Embryonic facial prominence (tissue), 1 donor: ENCODE results near the gene ABTB2.

Experiments used
- DNase-seq: peaks from one replicate; pipeline ENCODE4 v3.0.0-alpha.2; 2016; ENCODE audit errors: extremely low spot score

ABTB2 gene

DNA sequence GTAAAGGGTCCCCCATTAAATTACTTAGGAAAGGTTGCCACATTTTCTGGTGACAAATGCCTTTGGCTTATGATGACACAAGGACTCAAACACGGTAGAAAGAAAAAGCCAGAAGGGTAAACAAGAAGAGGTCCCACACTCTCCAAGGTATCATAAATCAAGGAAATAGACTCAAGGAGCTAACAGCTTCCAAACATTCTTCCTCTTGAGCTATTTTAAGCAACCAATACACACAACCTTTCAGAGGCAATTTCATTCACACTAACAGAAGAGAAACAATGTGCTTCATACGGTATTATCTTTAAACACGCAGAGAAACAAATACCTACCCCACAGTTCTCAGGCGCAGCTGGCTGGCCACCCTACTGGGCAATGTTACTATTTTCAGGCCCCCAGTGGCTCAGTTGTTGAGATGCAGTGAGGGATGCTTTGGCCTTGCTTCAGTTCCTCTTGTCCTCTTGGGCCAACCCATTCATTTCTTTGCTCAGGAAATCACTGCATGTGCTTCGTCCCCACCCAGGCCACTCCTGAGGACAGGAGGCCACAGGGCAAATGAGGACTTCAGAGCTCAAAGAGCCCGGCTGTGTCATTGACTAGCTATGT, 15.8 kb downstream of the ABTB2 start:
- DNase-seq = no peak

DNA sequence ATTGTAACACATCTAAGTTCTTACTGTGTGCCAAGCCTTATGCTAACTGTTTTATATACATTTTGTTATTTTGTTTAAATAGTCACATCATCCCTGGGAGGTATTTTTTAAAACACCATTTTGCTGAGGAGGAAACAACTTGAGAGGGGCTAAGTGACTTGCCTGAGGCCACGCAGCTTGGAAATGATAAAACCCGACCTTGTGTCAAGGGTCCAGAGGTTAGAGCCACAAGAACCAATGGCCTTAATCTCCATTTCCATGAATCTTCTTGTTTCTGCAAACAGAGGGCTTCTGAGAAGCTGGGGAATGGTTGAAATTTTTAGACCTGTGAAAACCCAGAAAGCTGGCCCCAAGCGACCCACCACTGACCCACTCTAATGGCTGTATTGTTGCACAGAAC, 16.7 kb downstream of the ABTB2 start:
- no peak for DNase-seq

DNA sequence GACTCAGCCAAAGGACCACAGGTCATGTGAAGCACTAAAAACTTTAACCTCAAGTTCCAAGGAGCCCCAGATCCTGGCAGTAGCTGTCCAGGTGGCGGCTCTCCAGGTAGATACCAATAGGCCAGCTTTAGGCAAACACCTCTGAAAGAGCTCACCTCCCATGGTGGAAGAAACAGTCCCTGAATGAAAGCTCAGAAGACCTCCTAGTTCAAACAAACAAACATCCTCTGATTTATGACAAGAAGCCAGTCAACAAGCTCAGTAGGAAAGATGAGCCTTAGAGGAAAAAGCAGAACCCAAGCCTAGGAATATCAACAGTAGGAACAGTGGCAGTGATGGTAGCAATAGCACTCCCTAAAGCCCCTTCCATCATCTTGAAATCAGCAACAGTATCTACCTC, 17.2 kb downstream of the ABTB2 start:
- DNase-seq = no peak

DNA sequence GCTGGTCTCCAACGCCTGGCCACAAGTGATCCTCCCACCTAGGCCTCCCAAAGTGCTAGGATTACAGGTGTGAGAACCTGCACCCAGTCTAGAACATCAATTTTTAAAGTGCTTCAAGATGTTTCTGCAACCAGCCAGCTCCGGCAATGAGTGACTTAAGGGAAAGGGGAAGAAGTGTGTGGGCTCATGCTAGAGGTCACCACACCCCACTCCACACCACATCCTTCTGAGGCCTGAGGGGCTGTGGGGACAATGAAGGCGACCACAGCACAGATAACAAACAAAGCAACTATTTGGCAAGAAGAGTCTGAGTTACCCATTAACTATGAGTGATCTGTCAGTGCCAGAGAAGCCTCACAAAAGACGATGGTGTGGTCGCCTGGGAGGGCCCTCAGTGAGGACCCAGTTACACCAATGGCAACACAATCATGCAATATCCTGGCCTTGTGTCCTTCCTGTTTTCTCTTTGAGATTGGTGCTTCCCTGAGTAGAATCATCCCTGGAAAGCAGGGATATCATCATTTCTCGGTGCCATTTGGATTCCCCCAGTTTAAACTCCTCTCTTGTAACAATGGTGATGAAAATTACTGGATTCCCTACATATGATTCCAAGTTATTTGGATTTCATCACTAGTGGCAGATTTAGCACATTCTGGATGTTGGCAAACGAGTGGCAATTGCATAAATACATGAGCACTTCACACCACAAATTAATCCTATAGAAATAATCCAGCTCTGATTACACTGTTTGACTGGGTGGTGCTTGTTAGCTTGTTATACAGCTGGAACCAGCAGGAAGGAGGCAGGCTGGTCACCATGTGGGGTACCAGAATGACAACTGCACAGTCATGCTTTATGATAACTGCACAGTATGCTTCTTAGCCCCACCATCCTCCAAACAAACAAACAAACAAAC, 18.4 kb downstream of the ABTB2 start:
- no peak for DNase-seq

- DNase-seq = no peak
Measured at GRCh38 chr11:34337016-34337415, 20.8 kb downstream of the ABTB2 start.

GRCh38 chr11:34335801-34336200, 22.0 kb downstream of the ABTB2 start:
- DNase-seq = no peak

GRCh38 chr11:34335331-34335730, 22.5 kb downstream of the ABTB2 start:
- no peak for DNase-seq

DNA sequence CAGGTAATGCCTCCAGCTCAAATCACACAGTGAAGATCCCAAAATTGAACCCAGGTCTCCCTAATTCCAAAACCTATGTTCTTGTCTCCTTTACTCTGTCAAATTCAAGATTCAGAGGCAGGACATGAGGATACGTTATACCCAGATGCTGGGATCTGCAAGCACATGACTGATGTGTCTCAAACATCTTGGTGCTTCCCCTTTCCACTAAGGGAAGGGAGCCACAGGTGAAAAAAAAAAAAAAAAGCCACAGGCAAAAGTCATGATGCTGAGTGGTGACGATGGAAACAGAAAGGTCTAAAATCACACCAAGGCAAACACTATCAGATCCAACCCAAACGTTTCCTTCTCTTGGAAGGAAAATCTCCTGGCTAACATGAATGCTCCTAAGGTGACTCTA, 24.0 kb downstream of the ABTB2 start:
- no peak for DNase-seq

DNA sequence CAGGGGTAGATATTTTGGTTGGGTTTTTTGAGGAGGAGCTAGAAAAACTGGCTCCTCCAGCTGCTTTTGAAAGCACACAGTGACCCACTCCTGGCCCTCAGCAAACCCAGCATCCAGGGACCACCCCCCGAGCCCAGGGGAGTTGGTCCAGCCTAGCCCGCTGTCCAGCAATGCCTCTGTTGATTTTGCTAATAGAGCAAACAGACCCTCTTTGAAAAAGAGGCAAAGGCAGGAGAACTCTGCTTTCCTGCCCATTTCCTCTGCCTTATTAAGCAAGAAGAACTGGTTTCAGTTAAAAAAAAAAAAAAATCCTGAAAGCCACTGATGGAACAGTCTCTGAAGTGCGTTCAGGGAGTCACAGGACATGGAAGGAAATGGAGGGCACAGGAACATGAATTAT, 25.3 kb downstream of the ABTB2 start:
- no peak for DNase-seq

DNA sequence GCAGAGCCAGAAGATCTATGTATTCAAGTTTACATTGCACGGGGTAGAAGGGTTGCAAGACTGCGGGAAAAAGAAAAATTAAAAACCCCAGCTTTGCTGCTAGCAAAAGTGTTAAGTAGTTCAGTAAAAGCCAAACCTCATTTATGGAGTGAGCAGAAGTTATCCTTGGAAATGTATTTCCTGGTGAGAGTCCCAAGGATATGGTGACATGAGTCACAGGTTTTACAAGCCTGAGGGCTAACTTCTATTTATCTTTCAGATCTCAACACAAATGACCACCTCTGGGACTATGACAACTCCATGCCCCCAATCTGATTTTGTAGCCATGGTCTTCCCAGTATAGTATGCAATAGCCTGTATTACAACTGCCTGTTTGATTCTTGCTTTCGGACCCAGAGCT, 26.1 kb downstream of the ABTB2 start:
- no peak for DNase-seq

GRCh38 chr11:34331329-34331728, 26.5 kb downstream of the ABTB2 start:
- DNase-seq = no peak

DNA sequence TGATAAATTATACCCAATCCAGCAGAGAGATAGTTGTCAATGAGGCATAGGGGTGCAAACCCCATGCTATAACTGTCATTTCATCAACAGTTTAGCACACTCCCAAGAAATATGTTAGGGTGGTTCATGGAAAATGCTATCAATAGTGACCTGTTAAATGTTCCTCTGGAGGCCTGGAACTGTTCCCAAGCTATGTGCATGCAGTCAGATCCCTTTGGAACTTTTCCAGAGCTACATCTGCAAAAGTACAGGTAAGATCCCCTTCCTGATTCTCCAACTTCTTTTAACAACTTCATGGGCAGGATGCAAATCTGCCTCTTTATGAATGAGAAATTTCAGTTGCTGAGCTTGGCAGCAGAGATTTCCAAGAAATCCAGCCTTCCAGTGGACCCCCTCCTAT, 27.2 kb downstream of the ABTB2 start:
- DNase-seq = no peak

DNA sequence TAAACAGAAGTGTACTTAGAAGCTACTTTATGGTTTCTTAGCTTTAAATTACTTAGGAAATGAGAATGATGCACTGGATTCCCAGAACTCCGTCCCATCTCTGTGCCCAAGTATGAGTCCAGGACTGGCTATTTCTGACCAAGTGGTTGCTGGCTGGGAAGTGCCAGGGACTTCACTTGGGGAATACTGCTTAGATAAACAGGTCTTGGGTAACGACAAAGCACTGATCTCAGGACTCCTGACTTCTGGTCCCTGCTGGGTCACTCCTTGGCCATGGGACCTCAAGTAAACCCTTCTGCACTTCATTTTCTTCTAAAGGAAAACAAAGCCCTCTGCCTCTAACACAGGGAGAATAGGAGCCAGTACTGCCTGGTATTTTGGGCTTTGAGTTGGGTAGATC, 27.9 kb downstream of the ABTB2 start:
- no peak for DNase-seq

GRCh38 chr11:34328632-34328910, 29.2 kb downstream of the ABTB2 start:
- DNase-seq = no peak

DNA sequence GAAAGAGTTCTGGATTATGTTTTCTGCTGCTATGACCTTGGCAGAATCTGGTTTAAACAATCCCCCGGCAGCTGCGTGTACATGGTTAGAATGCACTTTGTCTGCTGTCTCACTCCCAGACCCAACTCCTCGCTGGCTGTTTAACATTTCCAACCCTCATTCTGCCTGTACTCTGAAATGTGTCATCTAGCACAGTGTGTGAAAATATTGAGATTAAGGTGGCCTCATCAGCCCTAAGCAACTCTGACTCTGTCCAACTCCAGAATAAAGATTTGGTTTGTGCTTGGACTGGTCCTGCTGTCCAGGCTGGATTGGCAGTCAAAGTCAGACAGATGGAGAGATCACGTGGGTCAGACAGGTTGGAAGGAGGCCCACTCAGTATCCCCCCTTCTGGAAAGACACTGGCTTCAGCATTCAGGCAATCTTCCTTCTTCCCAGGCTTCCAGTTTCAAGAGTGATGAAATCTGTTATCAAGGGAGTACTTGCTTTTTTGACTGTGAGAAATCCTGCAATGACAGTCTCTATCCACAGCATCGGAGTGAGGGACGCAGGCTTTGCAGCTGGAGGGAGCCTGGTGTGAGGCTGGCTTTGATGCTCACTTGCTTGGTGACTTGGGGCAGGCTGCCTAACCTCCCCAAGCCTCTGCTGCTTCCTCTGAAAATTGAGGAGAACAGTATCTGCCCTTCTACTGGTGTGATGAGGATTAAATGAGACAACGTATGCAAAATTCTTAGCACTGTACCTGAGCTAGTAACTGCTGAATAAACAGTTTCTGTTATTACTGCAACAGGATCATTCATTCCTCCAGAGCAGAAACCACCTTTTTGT, 29.8 kb downstream of the ABTB2 start:
- DNase-seq = no peak

DNA sequence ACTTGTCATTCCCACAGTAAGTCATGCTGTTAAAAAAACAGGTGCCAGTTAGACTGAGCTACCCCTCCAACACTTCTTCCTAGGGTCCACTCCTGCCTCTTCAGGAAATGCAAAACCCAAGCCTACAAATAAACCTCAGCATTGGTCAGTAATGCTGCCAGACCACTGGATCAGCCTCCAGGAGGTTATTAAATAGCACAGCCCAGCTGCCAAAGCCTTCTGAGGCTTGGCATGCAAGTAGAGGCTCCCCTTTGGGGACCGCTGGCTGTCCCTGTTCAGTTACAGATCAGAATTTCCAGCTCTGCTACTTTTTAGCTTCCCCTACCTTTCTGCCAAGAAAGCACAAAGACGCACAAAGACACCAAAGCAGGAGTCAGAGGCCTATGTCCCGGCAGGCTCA, 33.3 kb downstream of the ABTB2 start:
- DNase-seq = no peak

DNA sequence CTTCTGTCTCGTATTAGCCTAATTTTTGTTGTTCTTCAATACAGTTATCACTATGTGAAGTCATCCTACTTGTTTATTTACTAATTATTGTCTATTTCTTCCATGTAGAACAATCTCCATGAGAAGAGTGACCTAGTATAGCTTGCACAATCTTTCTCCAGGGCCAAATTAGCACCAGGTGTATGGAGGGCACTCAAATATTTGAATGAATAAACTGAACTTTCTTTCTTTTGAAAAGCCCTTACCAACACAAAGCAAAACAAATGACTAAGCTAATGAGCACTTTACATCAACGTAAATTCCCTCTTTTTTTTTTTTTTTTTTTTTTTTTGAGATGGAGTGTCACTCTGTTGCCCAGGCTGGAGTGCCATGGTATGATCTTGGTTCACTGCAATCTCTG, 34.2 kb downstream of the ABTB2 start:
- no peak for DNase-seq

DNA sequence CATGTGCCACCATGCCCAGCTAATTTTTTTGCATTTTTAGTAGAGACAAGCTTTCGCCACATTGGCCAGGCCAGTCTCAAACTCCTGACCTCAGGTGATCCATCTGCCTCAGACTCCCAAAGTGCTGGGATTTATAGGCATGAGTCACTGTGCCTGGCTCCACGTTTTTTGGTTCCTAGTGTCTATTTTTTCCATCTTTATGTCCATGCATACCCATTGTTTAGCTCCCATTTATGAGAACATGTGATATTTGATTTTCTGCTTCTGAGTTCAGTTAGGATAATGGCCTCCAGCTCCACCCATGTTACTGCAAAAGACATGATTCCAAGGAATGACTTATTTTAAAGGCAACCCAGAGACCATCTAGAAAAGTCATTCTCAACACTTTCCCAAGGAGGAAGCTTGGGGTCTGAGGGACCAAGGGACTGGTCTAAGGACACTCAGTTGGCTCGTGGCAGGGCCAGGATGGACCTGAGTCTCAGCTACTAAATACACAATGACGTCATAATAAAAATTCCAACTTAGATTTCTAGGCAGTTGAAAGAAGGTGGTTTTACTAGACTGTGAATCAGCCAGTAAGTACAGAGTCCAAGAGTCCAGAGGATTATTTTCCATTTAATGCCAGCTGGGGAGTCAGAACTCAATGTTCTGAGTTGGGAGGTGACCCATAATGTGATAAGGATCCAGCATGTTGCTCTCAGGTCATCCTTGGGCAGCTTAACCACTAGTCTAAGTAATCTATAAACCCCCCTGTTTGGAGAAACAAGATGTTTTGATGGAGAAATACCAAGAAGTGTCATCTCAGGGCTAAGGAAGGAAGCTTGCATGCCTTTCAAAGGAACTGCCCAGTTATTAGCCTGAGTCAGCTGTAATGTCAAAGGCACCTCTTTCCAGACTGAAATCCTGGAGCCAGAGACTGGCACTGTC, 39.4 kb downstream of the ABTB2 start:
- DNase-seq = no peak

DNA sequence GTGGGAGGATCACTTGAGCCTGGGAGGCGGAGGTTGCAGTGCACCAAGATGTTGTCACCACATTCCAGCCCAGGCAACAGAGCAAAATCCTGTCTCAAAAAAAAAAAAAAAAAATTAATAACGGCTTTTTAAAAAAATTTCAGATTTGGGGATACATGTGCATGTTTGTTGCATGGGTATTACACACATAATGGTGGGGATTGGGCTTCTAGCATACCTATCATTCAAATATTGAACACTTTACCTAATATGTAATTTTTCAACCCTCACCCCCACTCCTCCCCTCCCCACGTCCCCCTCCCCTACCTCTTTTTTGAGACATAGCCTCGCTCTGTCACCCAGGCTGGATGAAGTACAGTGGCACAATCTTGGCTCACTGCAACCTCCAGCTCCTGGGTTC, 40.1 kb downstream of the ABTB2 start:
- DNase-seq = no peak

DNA sequence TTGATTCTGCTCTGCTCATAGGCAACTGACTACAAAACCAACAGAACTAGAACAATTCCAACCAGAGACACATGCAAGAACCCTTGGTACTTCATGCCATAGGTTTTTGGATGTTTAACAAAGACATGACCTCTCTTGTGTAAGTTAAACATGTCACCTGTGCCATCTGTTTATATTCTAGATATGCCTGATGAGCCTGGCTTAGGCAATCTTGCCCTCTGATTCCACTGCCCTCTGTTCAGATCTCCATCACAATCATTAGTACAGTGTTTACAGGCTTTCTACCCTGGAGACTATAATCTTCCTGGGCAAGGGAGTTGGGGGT, 40.8 kb downstream of the ABTB2 start:
- no peak for DNase-seq

GRCh38 chr11:34316347-34317035, 41.3 kb downstream of the ABTB2 start:
- no peak for DNase-seq
